T-helper 2 cell treated with Interferon-gamma antibody and Interleukin-4, amounts not matched to agents 100 ng/mL and 5 ng/mL, for 36 hours (primary cell): Measurements from ENCODE around the gene HNRNPAB. TPM values are rescaled to one million over a fixed set of nuclear protein-coding genes. Genes with fewer than 3 reads are reported as not detected.

Experiments used
- total RNA-seq: library from RNA; stranded (reverse); gene quantifications from 2 replicates; pipeline ENCODE4 v1.2.3, GENCODE V29; 2022

The HNRNPAB gene
- total RNA-seq, 1 donor from 2014 or later, result 280 TPM

Other genes with a start within 250 kb of the HNRNPAB start
- gene PROP1, start 208.3 kb upstream of the HNRNPAB start, total RNA-seq, result not detected in 2 replicates
- 2.3 and 2.7 TPM in 2 replicates for gene N4BP3, start 91.0 kb upstream of the HNRNPAB start, total RNA-seq
- 28.2 and 32.2 TPM in 2 replicates for gene RMND5B, start 73.5 kb upstream of the HNRNPAB start, total RNA-seq
- gene NHP2, start 50.6 kb upstream of the HNRNPAB start, total RNA-seq, result 161 and 163 TPM in 2 replicates
- gene GMCL2, start 17.2 kb upstream of the HNRNPAB start, total RNA-seq, result not detected in 2 replicates
- gene PHYKPL, start 28.3 kb downstream of the HNRNPAB start, total RNA-seq, result 128 and 141 TPM in 2 replicates